Activated naive CD4-positive, alpha-beta T cell treated with anti-CD3 and anti-CD28 coated beads, Interleukin-2, amount 50 U/mL, for 24 hours (primary cell): ENCODE results near the gene EOGT.

Source experiments
- H3K27ac Mint-ChIP-seq: one replicate; pipeline ENCODE4 v1.8.0; 2021; ENCODE audit warnings: mild to moderate bottlenecking, mixed read lengths
- H3K27me3 Mint-ChIP-seq: one replicate; pipeline ENCODE4 v1.8.0; 2021; ENCODE audit warnings: mixed read lengths
- H3K36me3 Mint-ChIP-seq: one replicate; pipeline ENCODE4 v1.8.0; 2021; ENCODE audit warnings: mixed read lengths
- H3K4me1 Mint-ChIP-seq: one replicate; pipeline ENCODE4 v1.8.0; 2021; ENCODE audit warnings: mixed read lengths
- H3K4me3 Mint-ChIP-seq: one replicate; pipeline ENCODE4 v1.8.0; 2021; ENCODE audit warnings: mild to moderate bottlenecking, mixed read lengths
- H3K9me3 Mint-ChIP-seq: one replicate; pipeline ENCODE4 v1.8.0; 2021; ENCODE audit warnings: mixed read lengths

EOGT gene

GRCh38 chr3:69013253-69014021 lies at the start of gene EOGT:
Gene EOGT, minus strand, starts transcription at chr3:69013684. Its CDS starts 3,838 bp downstream, at chr3:69009846.
- H3K27me3 Mint-ChIP-seq: no peaks in the 10 kb centered on the region
- peak within 1 kb of the TSS; percentile 87 for H3K4me3 Mint-ChIP-seq
- H3K9me3 Mint-ChIP-seq: no peaks in the 10 kb centered on the region
- peaks cover 6% of the 10 kb centered on the region for H3K36me3 Mint-ChIP-seq
- peak within 1 kb of the TSS; percentile 93 for H3K27ac Mint-ChIP-seq
- H3K4me1 Mint-ChIP-seq: peaks cover 33% of the 10 kb centered on the region

GRCh38 chr3:69059688-69060087 lies 46.2 kb upstream of the EOGT start:
- Mint-ChIP-seq H3K36me3 (peaks cover 23% of the 10 kb centered on the region), H3K27ac (peak overlapping the region; percentile 91), H3K4me3 (no peak overlapping the region), H3K9me3 (no peaks in the 10 kb centered on the region), H3K27me3 (no peaks in the 10 kb centered on the region), H3K4me1 (peaks cover 49% of the 10 kb centered on the region)

DNA sequence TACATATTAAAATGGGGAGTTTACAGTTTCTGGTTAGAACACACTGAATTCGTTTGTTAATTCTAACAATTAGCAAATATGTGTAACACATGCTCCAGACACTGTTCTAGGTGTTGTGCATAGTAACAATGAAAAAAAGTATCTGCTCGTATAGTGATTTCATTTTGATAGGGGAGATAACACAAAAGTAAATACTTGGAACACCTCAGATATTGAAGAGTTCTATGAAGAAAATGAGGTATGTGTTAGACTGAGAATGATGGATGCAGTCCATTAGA lies 45.4 kb upstream of the EOGT start:
- Mint-ChIP-seq H3K4me3 (no peak overlapping the region), H3K4me1 (peaks cover 41% of the 10 kb centered on the region), H3K27ac (peak overlapping the region; percentile 91), H3K9me3 (no peaks in the 10 kb centered on the region), H3K36me3 (peaks cover 23% of the 10 kb centered on the region), H3K27me3 (no peaks in the 10 kb centered on the region)

- H3K4me1 Mint-ChIP-seq: peaks cover 35% of the 10 kb centered on the region
- no peaks in the 10 kb centered on the region for H3K9me3 Mint-ChIP-seq
- H3K36me3 Mint-ChIP-seq: peaks cover 22% of the 10 kb centered on the region
Measured at GRCh38 chr3:69058180-69058946, 44.9 kb upstream of the EOGT start.

GRCh38 chr3:69052472-69052898 lies 39.0 kb upstream of the EOGT start:
- Mint-ChIP-seq H3K4me1 (peaks cover 50% of the 10 kb centered on the region), H3K27ac (peak overlapping the region; percentile 94), H3K36me3 (peaks cover 10% of the 10 kb centered on the region)

More at GRCh38 chr3:69058180-69058946, 44.9 kb upstream of the EOGT start:
- Mint-ChIP-seq H3K27ac (peak overlapping the region; percentile 91), H3K27me3 (no peaks in the 10 kb centered on the region), H3K4me3 (no peak overlapping the region)

GRCh38 chr3:69051756-69052471 lies 38.4 kb upstream of the EOGT start, which contains the start of gene TMF1:
Gene TMF1, minus strand, starts transcription at chr3:69052333. Its CDS starts 247 bp downstream, at chr3:69052086.
- Mint-ChIP-seq H3K4me1 (peaks cover 49% of the 10 kb centered on the region), H3K4me3 (peak within 1 kb of the TSS; percentile 99), H3K36me3 (peaks cover 13% of the 10 kb centered on the region), H3K9me3 (no peaks in the 10 kb centered on the region), H3K27me3 (no peaks in the 10 kb centered on the region), H3K27ac (peak within 1 kb of the TSS; percentile 94)

More at GRCh38 chr3:69052472-69052898, 39.0 kb upstream of the EOGT start:
- Mint-ChIP-seq H3K27me3 (no peaks in the 10 kb centered on the region), H3K4me3 (peak overlapping the region; percentile 99), H3K9me3 (no peaks in the 10 kb centered on the region)

- H3K4me3 Mint-ChIP-seq: peak overlapping the region; percentile 30
- H3K36me3 Mint-ChIP-seq: peaks cover 16% of the 10 kb centered on the region
- no peaks in the 10 kb centered on the region for H3K27me3 Mint-ChIP-seq
- H3K27ac Mint-ChIP-seq: no peak overlapping the region
- H3K9me3 Mint-ChIP-seq: no peaks in the 10 kb centered on the region
- H3K4me1 Mint-ChIP-seq: peaks cover 61% of the 10 kb centered on the region
Measured at GRCh38 chr3:69048990-69049389, 35.5 kb upstream of the EOGT start.

GRCh38 chr3:69044608-69045007 lies 31.1 kb upstream of the EOGT start:
- Mint-ChIP-seq H3K36me3 (peaks cover 27% of the 10 kb centered on the region), H3K27ac (peak overlapping the region; percentile 51), H3K4me1 (peaks cover 41% of the 10 kb centered on the region), H3K4me3 (no peak overlapping the region), H3K9me3 (no peaks in the 10 kb centered on the region), H3K27me3 (no peaks in the 10 kb centered on the region)

GRCh38 chr3:69033470-69033869 lies 20.0 kb upstream of the EOGT start:
- Mint-ChIP-seq H3K27me3 (no peaks in the 10 kb centered on the region), H3K4me1 (peaks cover 8% of the 10 kb centered on the region), H3K4me3 (no peak overlapping the region), H3K36me3 (peaks cover 24% of the 10 kb centered on the region), H3K27ac (no peak overlapping the region), H3K9me3 (no peaks in the 10 kb centered on the region)

DNA sequence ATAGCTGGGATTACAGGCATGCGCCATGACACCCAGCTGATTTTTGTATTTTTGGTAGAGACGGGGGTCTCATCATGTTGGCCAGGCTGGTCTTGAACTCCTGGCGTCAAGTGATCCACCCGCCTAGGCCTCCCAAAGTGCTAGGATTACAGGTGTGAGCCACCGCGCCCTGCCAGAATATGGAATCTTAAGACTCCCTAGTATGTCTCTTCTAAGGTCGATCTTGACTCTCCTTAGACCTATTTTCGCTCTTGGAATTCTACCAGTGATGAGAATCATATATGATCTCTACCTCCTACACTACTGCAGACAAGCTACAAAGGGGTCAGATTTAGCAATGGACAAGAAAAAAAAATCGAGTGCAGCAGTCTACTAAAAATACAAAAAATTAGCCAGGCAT lies 19.3 kb upstream of the EOGT start:
- H3K27ac Mint-ChIP-seq: no peak overlapping the region
- peaks cover 29% of the 10 kb centered on the region for H3K36me3 Mint-ChIP-seq
- no peak overlapping the region for H3K4me3 Mint-ChIP-seq
- H3K27me3 Mint-ChIP-seq: no peaks in the 10 kb centered on the region
- no peaks in the 10 kb centered on the region for H3K9me3 Mint-ChIP-seq
- H3K4me1 Mint-ChIP-seq: peaks cover 8% of the 10 kb centered on the region

DNA sequence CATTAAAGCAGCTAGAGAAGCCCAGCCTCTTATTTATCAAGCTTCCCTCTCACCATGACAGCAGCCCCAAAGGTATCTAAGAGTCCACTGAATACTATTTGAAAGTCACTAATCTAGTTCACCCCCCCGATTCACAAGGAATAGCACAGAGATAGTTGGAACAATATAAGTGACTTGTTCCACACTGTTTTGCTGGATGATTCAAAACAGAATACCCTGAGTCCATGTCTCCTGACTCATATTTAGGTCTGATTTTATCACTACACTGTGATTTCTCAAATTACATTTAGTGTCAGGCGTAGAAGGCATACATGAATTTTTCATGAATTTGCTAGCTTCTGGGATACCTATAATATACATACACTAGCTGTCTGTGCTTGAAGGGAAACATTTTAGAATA lies 18.7 kb upstream of the EOGT start:
- Mint-ChIP-seq H3K27ac (no peak overlapping the region), H3K27me3 (no peaks in the 10 kb centered on the region)

DNA sequence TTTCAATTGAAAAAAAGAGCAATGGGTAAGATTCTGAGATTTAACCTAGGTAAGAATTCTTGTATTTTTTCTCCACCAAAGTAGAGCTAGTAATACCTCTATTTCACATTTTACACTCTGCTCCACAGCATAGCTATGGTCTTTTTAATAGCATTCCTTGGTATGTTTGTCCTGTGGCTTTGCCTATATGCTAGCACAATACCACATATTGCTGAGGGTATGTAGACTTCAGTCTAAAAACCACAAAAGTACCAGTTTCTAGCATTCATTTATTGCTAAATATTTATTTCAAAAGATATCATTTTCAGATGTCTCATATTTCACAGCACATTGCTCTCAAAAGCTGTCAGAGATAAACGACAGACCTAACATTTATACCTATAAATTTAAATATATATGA lies 18.2 kb upstream of the EOGT start:
- no peaks in the 10 kb centered on the region for H3K27me3 Mint-ChIP-seq
- H3K36me3 Mint-ChIP-seq: peaks cover 29% of the 10 kb centered on the region
- peaks cover 8% of the 10 kb centered on the region for H3K4me1 Mint-ChIP-seq
- no peak overlapping the region for H3K4me3 Mint-ChIP-seq
- H3K27ac Mint-ChIP-seq: no peak overlapping the region
- no peaks in the 10 kb centered on the region for H3K9me3 Mint-ChIP-seq

More for the DNA sequence above, 18.7 kb upstream of the EOGT start:
- Mint-ChIP-seq H3K9me3 (no peaks in the 10 kb centered on the region), H3K4me3 (no peak overlapping the region), H3K36me3 (peaks cover 29% of the 10 kb centered on the region), H3K4me1 (peaks cover 8% of the 10 kb centered on the region)

DNA sequence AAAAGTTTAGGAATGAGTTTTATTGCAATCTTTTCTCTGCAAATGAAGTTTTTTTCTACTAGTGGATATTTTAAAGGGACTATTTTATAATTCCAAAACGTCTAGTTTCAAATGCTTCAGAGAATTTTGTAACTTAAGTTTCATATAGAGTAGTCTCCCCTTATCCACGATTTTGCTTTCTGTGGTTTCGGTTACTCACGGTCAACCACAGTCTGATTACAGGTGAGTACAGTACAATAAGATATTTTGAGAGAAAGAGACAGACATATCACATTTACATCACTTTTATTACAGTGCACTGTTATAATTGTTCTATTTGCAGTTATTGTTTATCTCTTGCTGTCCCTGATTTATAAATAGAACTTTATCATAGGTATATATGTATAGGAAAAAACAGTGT lies 7.4 kb upstream of the EOGT start:
- no peak overlapping the region for H3K27ac Mint-ChIP-seq
- no peaks in the 10 kb centered on the region for H3K9me3 Mint-ChIP-seq
- no peak overlapping the region for H3K4me3 Mint-ChIP-seq
- peaks cover 14% of the 10 kb centered on the region for H3K36me3 Mint-ChIP-seq
- H3K27me3 Mint-ChIP-seq: no peaks in the 10 kb centered on the region
- H3K4me1 Mint-ChIP-seq: no peaks in the 10 kb centered on the region

- no peak overlapping the region for H3K27ac Mint-ChIP-seq
Measured at GRCh38 chr3:69020424-69020823, 6.9 kb upstream of the EOGT start.

GRCh38 chr3:69016901-69017300 lies 3.4 kb upstream of the EOGT start:
- H3K4me3 Mint-ChIP-seq: no peak overlapping the region
- no peaks in the 10 kb centered on the region for H3K27me3 Mint-ChIP-seq
- no peak overlapping the region for H3K27ac Mint-ChIP-seq
- H3K4me1 Mint-ChIP-seq: peaks cover 22% of the 10 kb centered on the region
- no peaks in the 10 kb centered on the region for H3K9me3 Mint-ChIP-seq
- H3K36me3 Mint-ChIP-seq: peaks cover 6% of the 10 kb centered on the region

More at GRCh38 chr3:69020424-69020823, 6.9 kb upstream of the EOGT start:
- Mint-ChIP-seq H3K9me3 (no peaks in the 10 kb centered on the region), H3K4me3 (no peak overlapping the region), H3K27me3 (no peaks in the 10 kb centered on the region), H3K36me3 (peaks cover 11% of the 10 kb centered on the region), H3K4me1 (no peaks in the 10 kb centered on the region)
